ENCODE data around the gene ABTB1.

The ABTB1 gene

GRCh38 chr3:127708837-127709236 is 36.1 kb downstream of the ABTB1 start:
- peaks cover 74% of the 10 kb centered on the region; the same call in 1 of the 2 replicates for H3K36me3 ChIP-seq (ENCODE audit: insufficient read depth, low read length)
- peaks cover under 1% of the 10 kb centered on the region for H4K20me1 ChIP-seq (ENCODE audit: insufficient read depth, low read length, poor library complexity, severe bottlenecking)
- no peak overlapping the region for H3K9ac ChIP-seq (ENCODE audit: low read depth, low read length, poor library complexity, severe bottlenecking)
- H3K9me2 ChIP-seq (replicated peaks; ENCODE audit: low read depth, low read length), result no peaks in the 10 kb centered on the region
- no peak overlapping the region for H2AFZ ChIP-seq (ENCODE audit: low read length)
- no peak overlapping the region for H3K4me3 ChIP-seq (ENCODE audit: low read length, poor library complexity, severe bottlenecking)
- H3K79me2 ChIP-seq (ENCODE audit: insufficient read depth, low read length), result peaks cover 2% of the 10 kb centered on the region; the same call in 1 of the 2 replicates
- no peaks in the 10 kb centered on the region for H3F3A ChIP-seq (ENCODE audit: low read depth)
- H3K4me2 ChIP-seq (ENCODE audit: low read depth, low read length, poor library complexity, severe bottlenecking), result no peak overlapping the region
- H3K9me3 ChIP-seq (ENCODE audit: insufficient read depth, low read depth, low read length), result 0 out of 2 replicates have a peak, but pooled peaks cover under 1% of the 10 kb centered on the region
- TF ChIP-seq EZH2phosphoT487 (IDR thresholded peaks at IDR 0.05; ENCODE audit: borderline replicate concordance) (no peak), CTCF (conservative IDR thresholded peaks at IDR 0.05; ENCODE audit: low read length) (no peak)
- H3K4me1 ChIP-seq (ENCODE audit: insufficient read depth, low read length, poor library complexity, severe bottlenecking), result peaks cover 4% of the 10 kb centered on the region
- H3K27me3 ChIP-seq (ENCODE audit: insufficient read depth, low read length, poor library complexity, severe bottlenecking), result no peaks in the 10 kb centered on the region

- no peak for TF ChIP-seq EZH2phosphoT487 (IDR thresholded peaks at IDR 0.05; ENCODE audit: borderline replicate concordance)
- H3K9me2 ChIP-seq (replicated peaks; ENCODE audit: low read depth, low read length), result no peaks in the 10 kb centered on the region
- no peaks in the 10 kb centered on the region for H3F3A ChIP-seq (ENCODE audit: low read depth)
- H3K4me3 ChIP-seq (ENCODE audit: low read length, poor library complexity, severe bottlenecking), result no peak overlapping the region
- no peaks in the 10 kb centered on the region for H3K27me3 ChIP-seq (ENCODE audit: insufficient read depth, low read length, poor library complexity, severe bottlenecking)
- H3K4me2 ChIP-seq (ENCODE audit: low read depth, low read length, poor library complexity, severe bottlenecking), result no peak overlapping the region
- H3K36me3 ChIP-seq (ENCODE audit: insufficient read depth, low read length), result peaks cover 78% of the 10 kb centered on the region; the same call in 1 of the 2 replicates
- no peaks in the 10 kb centered on the region for H4K20me1 ChIP-seq (ENCODE audit: insufficient read depth, low read length, poor library complexity, severe bottlenecking)
- no peak overlapping the region for H3K9ac ChIP-seq (ENCODE audit: low read depth, low read length, poor library complexity, severe bottlenecking)
- no peaks in the 10 kb centered on the region for H3K79me2 ChIP-seq (ENCODE audit: insufficient read depth, low read length)
- no peak overlapping the region for H2AFZ ChIP-seq (ENCODE audit: low read length)
- no peaks in the 10 kb centered on the region for H3K4me1 ChIP-seq (ENCODE audit: insufficient read depth, low read length, poor library complexity, severe bottlenecking)
- H3K9me3 ChIP-seq (ENCODE audit: insufficient read depth, low read depth, low read length), result no peaks in the 10 kb centered on the region
Observed at GRCh38 chr3:127709320-127710060, 36.7 kb downstream of the ABTB1 start.

GRCh38 chr3:127710155-127710941 is 37.6 kb downstream of the ABTB1 start:
- Histone ChIP-seq H3K79me2 (ENCODE audit: insufficient read depth, low read length) (no peaks in the 10 kb centered on the region), H3K9ac (ENCODE audit: low read depth, low read length, poor library complexity, severe bottlenecking) (no peak overlapping the region), H3K4me1 (ENCODE audit: insufficient read depth, low read length, poor library complexity, severe bottlenecking) (no peaks in the 10 kb centered on the region), H3K4me3 (ENCODE audit: low read length, poor library complexity, severe bottlenecking) (no peak overlapping the region), H4K20me1 (ENCODE audit: insufficient read depth, low read length, poor library complexity, severe bottlenecking) (no peaks in the 10 kb centered on the region), H3F3A (ENCODE audit: low read depth) (no peaks in the 10 kb centered on the region), H2AFZ (ENCODE audit: low read length) (no peak overlapping the region), H3K9me3 (ENCODE audit: insufficient read depth, low read depth, low read length) (no peaks in the 10 kb centered on the region), H3K36me3 (ENCODE audit: insufficient read depth, low read length) (peaks cover 79% of the 10 kb centered on the region; the same call in 1 of the 2 replicates), H3K27me3 (ENCODE audit: insufficient read depth, low read length, poor library complexity, severe bottlenecking) (no peaks in the 10 kb centered on the region), H3K4me2 (ENCODE audit: low read depth, low read length, poor library complexity, severe bottlenecking) (no peak overlapping the region), H3K9me2 (replicated peaks; ENCODE audit: low read depth, low read length) (no peaks in the 10 kb centered on the region)
- no peak for TF ChIP-seq EZH2phosphoT487 (IDR thresholded peaks at IDR 0.05; ENCODE audit: borderline replicate concordance)
- TF ChIP-seq CTCF (conservative IDR thresholded peaks at IDR 0.05; ENCODE audit: low read length), result no peak
